IPS DF 19.7 (cell line): Measurements from ENCODE around the gene SLC44A3.

Experiments used
- DNase-seq: peaks from one replicate; pipeline ENCODE4 v3.0.0-alpha.2; 2013; ENCODE audit warnings: low read depth, low spot score

Gene SLC44A3

GRCh38 chr1:94801919-94802546 is 18.1 kb upstream of the SLC44A3 start:
- DNase-seq, result no peak

GRCh38 chr1:94803106-94803505 is 17.1 kb upstream of the SLC44A3 start:
- DNase-seq, result no peak

- DNase-seq, result no peak
These were observed 16.4 kb upstream of the SLC44A3 start for GRCh38 chr1:94803517-94804441.

- no peak for DNase-seq
These were observed 15.7 kb upstream of the SLC44A3 start for GRCh38 chr1:94804442-94804837.

GRCh38 chr1:94805912-94806311 is 14.2 kb upstream of the SLC44A3 start:
- DNase-seq, result no peak

- DNase-seq, result no peak
These were observed 13.7 kb upstream of the SLC44A3 start for GRCh38 chr1:94806441-94806871.

GRCh38 chr1:94807742-94808491 is 12.2 kb upstream of the SLC44A3 start:
- no peak for DNase-seq

GRCh38 chr1:94808669-94809068 is 11.5 kb upstream of the SLC44A3 start:
- no peak for DNase-seq

GRCh38 chr1:94812985-94813384 is 7.2 kb upstream of the SLC44A3 start:
- no peak for DNase-seq

- DNase-seq, result no peak
These were observed 4.1 kb upstream of the SLC44A3 start for GRCh38 chr1:94816030-94816429.

- no peak for DNase-seq
These were observed 2.4 kb upstream of the SLC44A3 start for GRCh38 chr1:94817712-94818111.

- no peak for DNase-seq
These were observed 766 bp upstream of the SLC44A3 start for GRCh38 chr1:94819238-94819944.

- no peak for DNase-seq
These were observed 779 bp downstream of the SLC44A3 start for GRCh38 chr1:94820936-94821335.

- no peak for DNase-seq
These were observed 1.6 kb downstream of the SLC44A3 start for GRCh38 chr1:94821636-94822305.

- DNase-seq, result no peak
These were observed 3.0 kb downstream of the SLC44A3 start for GRCh38 chr1:94823116-94823515.

- no peak for DNase-seq
These were observed 5.8 kb downstream of the SLC44A3 start for GRCh38 chr1:94825936-94826335.

- no peak for DNase-seq
These were observed 7.3 kb downstream of the SLC44A3 start for GRCh38 chr1:94827434-94827833.

GRCh38 chr1:94828251-94828650 is 8.1 kb downstream of the SLC44A3 start:
- DNase-seq, result no peak

- DNase-seq, result no peak
These were observed 11.5 kb downstream of the SLC44A3 start for GRCh38 chr1:94831641-94832040.

- no peak for DNase-seq
These were observed 12.3 kb downstream of the SLC44A3 start for GRCh38 chr1:94832446-94832845.
